ENCODE data around the gene SH2D7.

- no peak for TF ChIP-seq CTCF (conservative IDR thresholded peaks at IDR 0.05)
- TF ChIP-seq EZH2 (IDR thresholded peaks at IDR 0.05; ENCODE audit: low read depth): no peak
Observed at GRCh38 chr15:78100886-78101285, 8.5 kb downstream of the SH2D7 start.
